GM18505 (cell line): ENCODE data around the gene EFCAB14.
"Not testable (repeated sequence)": the region's sequence is repeated elsewhere in the genome, so short reads cannot be mapped to it uniquely, and the experiment has no call there.

Experiments used
- ATAC-seq: cut with Tn5 transposase; IDR thresholded peaks from one replicate; pipeline ENCODE4 v1.9.1; 2021; ENCODE audit not compliant: unreplicated experiment
- POLR2A ChIP-seq: IDR thresholded peaks from 4 replicates; pipeline ENCODE4 v1.6.1; 2011; ENCODE audit warnings: borderline replicate concordance; ENCODE audit not compliant: insufficient read depth, insufficient read length; ENCODE audit errors: extremely low read depth

Gene EFCAB14

GRCh38 chr1:46747683-46748288 is 28.9 kb upstream of the EFCAB14 start:
- no peak for TF ChIP-seq POLR2A
- no peak for ATAC-seq

GRCh38 chr1:46742069-46742468 is 23.2 kb upstream of the EFCAB14 start:
- ATAC-seq, result no peak
- TF ChIP-seq POLR2A, result no peak

GRCh38 chr1:46735708-46736324 is 16.9 kb upstream of the EFCAB14 start:
- no peak for ATAC-seq
- TF ChIP-seq POLR2A, result no peak

GRCh38 chr1:46728327-46728873 is 9.5 kb upstream of the EFCAB14 start:
- ATAC-seq, result not testable (repeated sequence)

- TF ChIP-seq POLR2A, result no peak
- no peak for ATAC-seq
These were observed 6.8 kb upstream of the EFCAB14 start for GRCh38 chr1:46725736-46726108.

- ATAC-seq, result peak; percentile 71
- TF ChIP-seq POLR2A, result no peak
These were observed 6.2 kb upstream of the EFCAB14 start for GRCh38 chr1:46724991-46725735.

- no peak for TF ChIP-seq POLR2A
- no peak for ATAC-seq
These were observed 5.0 kb upstream of the EFCAB14 start for GRCh38 chr1:46723901-46724300.

- no peak for TF ChIP-seq POLR2A
- ATAC-seq, result no peak
These were observed 2.8 kb upstream of the EFCAB14 start for GRCh38 chr1:46721686-46722205.

- TF ChIP-seq POLR2A, result no peak
- no peak for ATAC-seq
These were observed 2.3 kb upstream of the EFCAB14 start for GRCh38 chr1:46721204-46721603.

GRCh38 chr1:46720319-46720718 is 1.4 kb upstream of the EFCAB14 start:
- ATAC-seq, result not testable (repeated sequence)

GRCh38 chr1:46719689-46720088 is 775 bp upstream of the EFCAB14 start:
- TF ChIP-seq POLR2A, result no peak
- no peak for ATAC-seq

GRCh38 chr1:46718340-46718726 is 581 bp downstream of the EFCAB14 start:
- no peak for ATAC-seq

GRCh38 chr1:46717654-46718053 is 1.3 kb downstream of the EFCAB14 start:
- no peak for TF ChIP-seq POLR2A
- no peak for ATAC-seq

More at GRCh38 chr1:46718340-46718726, 581 bp downstream of the EFCAB14 start:
- no peak for TF ChIP-seq POLR2A

- no peak for ATAC-seq
- TF ChIP-seq POLR2A, result no peak
These were observed 3.9 kb downstream of the EFCAB14 start for GRCh38 chr1:46714976-46715375.
